ENCODE measurements around the gene KRT33B. TPM values are rescaled to one million over a fixed set of nuclear protein-coding genes. Genes with fewer than 3 reads are reported as not detected.
"Not testable (repeated sequence)": the region's sequence is repeated elsewhere in the genome, so short reads cannot be mapped to it uniquely, and the experiment has no call there.

KRT33B gene
- total RNA-seq, 1 donor from 2014 or later: not detected

- Mint-ChIP-seq H3K36me3 (no peaks in the 10 kb centered on the region), H3K27ac (no peak within 1 kb of the TSS), H3K9me3 (no peaks in the 10 kb centered on the region), H3K4me3 (no peak within 1 kb of the TSS), H3K27me3 (ENCODE audit: low read depth) (no peaks in the 10 kb centered on the region), H3K4me1 (peaks cover 36% of the 10 kb centered on the region)
- no peak for DNase-seq (ENCODE audit: low spot score in 2 of 2, unreplicated experiment in 2 of 2)
- TF ChIP-seq CTCF (IDR thresholded peaks at IDR 0.05; ENCODE audit: unreplicated experiment): no peak
Measured at GRCh38 chr17:41396996-41397660, 27.5 kb upstream of the KRT33B start, which contains the start of gene KRT31. KRT31 (minus strand) TSS chr17:41397608; CDS start chr17:41397539, 69 bp downstream.

- Mint-ChIP-seq H3K27ac (no peak overlapping the region), H3K4me3 (no peak overlapping the region), H3K27me3 (ENCODE audit: low read depth) (no peaks in the 10 kb centered on the region), H3K4me1 (peaks cover 36% of the 10 kb centered on the region), H3K36me3 (no peaks in the 10 kb centered on the region), H3K9me3 (no peaks in the 10 kb centered on the region)
- TF ChIP-seq CTCF (IDR thresholded peaks at IDR 0.05; ENCODE audit: unreplicated experiment): no peak
- no peak for DNase-seq (ENCODE audit: low spot score in 2 of 2, unreplicated experiment in 2 of 2)
Measured at GRCh38 chr17:41396340-41396739, 26.7 kb upstream of the KRT33B start.

GRCh38 chr17:41395611-41396010, 26.0 kb upstream of the KRT33B start:
- DNase-seq (ENCODE audit: low spot score in 2 of 2, unreplicated experiment in 2 of 2): no peak
- no peak for TF ChIP-seq CTCF (IDR thresholded peaks at IDR 0.05; ENCODE audit: unreplicated experiment)
- Mint-ChIP-seq H3K4me1 (peaks cover 39% of the 10 kb centered on the region), H3K36me3 (no peaks in the 10 kb centered on the region), H3K9me3 (no peaks in the 10 kb centered on the region), H3K27me3 (ENCODE audit: low read depth) (no peaks in the 10 kb centered on the region), H3K4me3 (no peak overlapping the region), H3K27ac (no peak overlapping the region)

- H3K4me1 Mint-ChIP-seq: peaks cover 37% of the 10 kb centered on the region
- H3K27me3 Mint-ChIP-seq (ENCODE audit: low read depth); H3K4me3 Mint-ChIP-seq; DNase-seq (ENCODE audit: low spot score in 2 of 2, unreplicated experiment in 2 of 2); H3K27ac Mint-ChIP-seq; H3K36me3 Mint-ChIP-seq; H3K9me3 Mint-ChIP-seq: not testable (repeated sequence)
Measured at GRCh38 chr17:41395044-41395443, 25.4 kb upstream of the KRT33B start.

GRCh38 chr17:41394254-41394996, 24.8 kb upstream of the KRT33B start:
- H3K4me1 Mint-ChIP-seq: peaks cover 31% of the 10 kb centered on the region
- no peak overlapping the region for H3K27ac Mint-ChIP-seq
- no peak for DNase-seq (ENCODE audit: low spot score in 2 of 2, unreplicated experiment in 2 of 2)
- no peaks in the 10 kb centered on the region for H3K9me3 Mint-ChIP-seq
- H3K4me3 Mint-ChIP-seq: no peak overlapping the region
- no peak for TF ChIP-seq CTCF (IDR thresholded peaks at IDR 0.05; ENCODE audit: unreplicated experiment)
- no peaks in the 10 kb centered on the region for H3K27me3 Mint-ChIP-seq (ENCODE audit: low read depth)
- no peaks in the 10 kb centered on the region for H3K36me3 Mint-ChIP-seq

- DNase-seq (ENCODE audit: low spot score in 2 of 2, unreplicated experiment in 2 of 2): no peak
- H3K4me1 Mint-ChIP-seq: peaks cover 28% of the 10 kb centered on the region
- H3K27ac Mint-ChIP-seq: no peak overlapping the region
- no peaks in the 10 kb centered on the region for H3K9me3 Mint-ChIP-seq
- H3K4me3 Mint-ChIP-seq: no peak overlapping the region
- no peaks in the 10 kb centered on the region for H3K27me3 Mint-ChIP-seq (ENCODE audit: low read depth)
- H3K36me3 Mint-ChIP-seq: no peaks in the 10 kb centered on the region
- no peak for TF ChIP-seq CTCF (IDR thresholded peaks at IDR 0.05; ENCODE audit: unreplicated experiment)
Measured at GRCh38 chr17:41393826-41394225, 24.2 kb upstream of the KRT33B start.

All from mesothelial cell of epicardium (in vitro differentiated cells).